Liver (tissue), 9 donors: ENCODE measurements around the gene MAP6D1. TPM values are rescaled to one million over a fixed set of nuclear protein-coding genes. Genes with fewer than 3 reads are reported as not detected.

Source experiments
- DNase-seq: peaks from one replicate; pipeline ENCODE4 v3.0.0-alpha.2; 2017; ENCODE audit warnings: low spot score
- H3K27ac ChIP-seq, 2 donors: one replicate each; pipeline ENCODE4 v1.7.0; 2013; ENCODE audit warnings: inconsistent platforms in 2 of 2, low read length in 2 of 2, control low read depth in 1 of 2, low read depth in 1 of 2, mild to moderate bottlenecking in 1 of 2
- H3K27me3 ChIP-seq, 4 donors: one replicate each; pipeline versions ENCODE4 v1.6.1 to v1.7.0; 2013; ENCODE audit warnings: low read length in 3 of 4, inconsistent platforms in 1 of 4, mild to moderate bottlenecking in 1 of 4, moderate library complexity in 1 of 4; ENCODE audit not compliant: control insufficient read depth in 4 of 4, insufficient read depth in 4 of 4
- H3K36me3 ChIP-seq, 4 donors: one replicate each; pipeline versions ENCODE4 v1.6.1 to v1.7.0; 2013; ENCODE audit warnings: low read length in 3 of 4, mild to moderate bottlenecking in 3 of 4, low read depth in 1 of 4, moderate library complexity in 1 of 4; ENCODE audit not compliant: control insufficient read depth in 4 of 4, insufficient read depth in 3 of 4
- H3K4me1 ChIP-seq, 4 donors: one replicate each; pipeline versions ENCODE4 v1.6.1 to v1.7.0; 2013; ENCODE audit warnings: low read length in 3 of 4, mild to moderate bottlenecking in 3 of 4, moderate library complexity in 1 of 4; ENCODE audit not compliant: control insufficient read depth in 4 of 4, insufficient read depth in 4 of 4
- H3K4me3 ChIP-seq, 3 donors: one replicate each; pipeline versions ENCODE4 v1.6.1 to v1.7.0; 2013; ENCODE audit warnings: low read length in 3 of 3, control low read depth in 1 of 3, low read depth in 1 of 3, mild to moderate bottlenecking in 1 of 3
- H3K9ac ChIP-seq, 2 donors: one replicate each; pipeline ENCODE4 v1.7.0; 2013; ENCODE audit warnings: low read length in 2 of 2, mild to moderate bottlenecking in 2 of 2, moderate library complexity in 2 of 2, control low read depth in 1 of 2, low read depth in 1 of 2
- H3K9me3 ChIP-seq, 4 donors: one replicate each; pipeline versions ENCODE4 v1.6.1 to v1.7.0; 2013; ENCODE audit warnings: low read length in 3 of 4; ENCODE audit not compliant: control insufficient read depth in 4 of 4
- ATF3 ChIP-seq: IDR thresholded peaks from 2 replicates; pipeline ENCODE4 v1.6.1; 2016; ENCODE audit warnings: antibody characterized with exemption
- EGR1 ChIP-seq, 2 donors: IDR thresholded peaks; 2 replicates each; pipeline ENCODE4 v1.6.1; 2016 to 2018; ENCODE audit warnings: antibody characterized with exemption in 2 of 2, low read depth in 2 of 2
- FOXA1 ChIP-seq: IDR thresholded peaks from 2 replicates; pipeline ENCODE4 v1.6.1; 2016; ENCODE audit warnings: antibody characterized with exemption
- FOXA2 ChIP-seq: IDR thresholded peaks from 2 replicates; pipeline ENCODE4 v1.6.1; 2016; ENCODE audit warnings: antibody characterized with exemption
- GABPA ChIP-seq, 2 donors: IDR thresholded peaks in 1 of 2; conservative IDR thresholded peaks in 1 of 2; 2 replicates each; pipeline ENCODE4 v1.6.1; 2016; ENCODE audit warnings: antibody characterized with exemption in 2 of 2, mild to moderate bottlenecking in 1 of 2, moderate library complexity in 1 of 2
- HNF4A ChIP-seq, 2 donors: conservative IDR thresholded peaks; 2 replicates each; pipeline ENCODE4 v1.6.1; 2016; ENCODE audit warnings: antibody characterized with exemption in 2 of 2, mild to moderate bottlenecking in 2 of 2
- HNF4G ChIP-seq: IDR thresholded peaks from 2 replicates; pipeline ENCODE4 v1.6.1; 2016; ENCODE audit warnings: antibody characterized with exemption
- NR2F2 ChIP-seq: IDR thresholded peaks from 2 replicates; pipeline ENCODE4 v1.6.1; 2016; ENCODE audit warnings: antibody characterized with exemption
- RAD21 ChIP-seq, 2 donors: IDR thresholded peaks; 2 replicates each; pipeline ENCODE4 v1.6.1; 2016; ENCODE audit warnings: antibody characterized with exemption in 2 of 2, mild to moderate bottlenecking in 2 of 2
- TAF1 ChIP-seq: conservative IDR thresholded peaks from 2 replicates; pipeline ENCODE4 v1.6.1; 2016; ENCODE audit warnings: antibody characterized with exemption, mild to moderate bottlenecking
- YY1 ChIP-seq: IDR thresholded peaks from 2 replicates; pipeline ENCODE4 v1.6.1; 2016; ENCODE audit warnings: antibody characterized with exemption, mild to moderate bottlenecking
- ZBTB33 ChIP-seq: IDR thresholded peaks from 2 replicates; pipeline ENCODE4 v1.6.1; 2016; ENCODE audit warnings: antibody characterized with exemption
- WGBS: extraction: QIAGEN DNeasy Blood & Tissue Kit; methylation state at CpG from one replicate; pipeline ENCODE4 v1.1.7; 2013; 5-methylcytosine and 5-hydroxymethylcytosine counted together
- polyA plus RNA-seq, 2 donors: library from polyadenylated mRNA; stranded (reverse) in 1 of 2; unstranded in 1 of 2; fragments of 200-250 nt in 1 of 2; fragments of >200 nt in 1 of 2; fragmentation: Nextera tagmentation in 1 of 2; extraction: Ambion mirVana in 1 of 2; gene quantifications; one replicate each; pipeline versions ENCODE4 v1.2.1 to v1.2.3, GENCODE V29; 2013 to 2015
- total RNA-seq, 2 donors: library from RNA; depleted of rRNA; stranded (reverse); fragments of >200 nt; gene quantifications; one replicate each; pipeline ENCODE4 v1.2.3, GENCODE V29; 2014
- TF ChIP-seq, protein P1 (sequence below): IDR thresholded peaks from 2 replicates; pipeline ENCODE4 v1.6.1; 2016; ENCODE audit warnings: antibody characterized with exemption
- donor health status: healthy.
- donor health status: healthy.
- donor health status: healthy.
- donor health status: healthy.
- donor health status: healthy.

Gene MAP6D1
- total and polyA plus RNA-seq, 4 donors: 0.06 to 0.33 (median 0.19) TPM; not detected in 1

- DNase-seq: no peak
- H3K27me3 ChIP-seq: no peaks in the 10 kb centered on the region
- no peak for TF ChIP-seq FOXA2
- TF ChIP-seq ZBTB33: no peak
- TF ChIP-seq GABPA (IDR thresholded peaks at IDR 0.05 in 1 of 2, conservative IDR thresholded peaks at IDR 0.05 in 1 of 2): no peak
- TF ChIP-seq HNF4G: no peak
- no peak for TF ChIP-seq ATF3
- no peak overlapping the region for H3K9ac ChIP-seq
- H3K4me1 ChIP-seq: no peaks in the 10 kb centered on the region
- no peak overlapping the region for H3K27ac ChIP-seq
- no peak overlapping the region for H3K4me3 ChIP-seq
- peaks cover 11 to 63% (median 58%) of the 10 kb centered on the region in 4 donors for H3K36me3 ChIP-seq
- no peaks in the 10 kb centered on the region for H3K9me3 ChIP-seq
- WGBS: 91% methylated on average over 9 of the region's 9 CpGs
These were observed 12.0 kb upstream of the MAP6D1 start for GRCh38 chr3:183837390-183837789.

GRCh38 chr3:183833516-183833915 lies 8.1 kb upstream of the MAP6D1 start:
- Histone ChIP-seq H3K27ac (no peak overlapping the region), H3K9ac (no peak overlapping the region), H3K4me1 (no peaks in the 10 kb centered on the region), H3K27me3 (no peaks in the 10 kb centered on the region), H3K36me3 (peaks cover 15 to 52% (median 43%) of the 10 kb centered on the region in 4 donors), H3K4me3 (no peak overlapping the region), H3K9me3 (no peaks in the 10 kb centered on the region)
- 97% methylated on average over 6 of the region's 6 CpGs for WGBS
- no peak for DNase-seq
- TF ChIP-seq RAD21 (IDR thresholded peaks at IDR 0.05) (no peak), FOXA1 (no peak), ATF3 (no peak), EGR1 (IDR thresholded peaks at IDR 0.05; ENCODE audit: low read depth in 2 of 2) (no peak), YY1 (no peak), NR2F2 (no peak), HNF4A (conservative IDR thresholded peaks at IDR 0.05) (no peak)
- TF ChIP-seq, protein P1, sequence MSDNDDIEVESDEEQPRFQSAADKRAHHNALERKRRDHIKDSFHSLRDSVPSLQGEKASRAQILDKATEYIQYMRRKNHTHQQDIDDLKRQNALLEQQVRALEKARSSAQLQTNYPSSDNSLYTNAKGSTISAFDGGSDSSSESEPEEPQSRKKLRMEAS: no peak

- no peaks in the 10 kb centered on the region for H3K27me3 ChIP-seq
- no peaks in the 10 kb centered on the region for H3K9me3 ChIP-seq
- no peak overlapping the region for H3K27ac ChIP-seq
- DNase-seq: no peak
- H3K4me3 ChIP-seq: no peak overlapping the region
- 97% methylated on average over 9 of the region's 9 CpGs for WGBS
- TF ChIP-seq TAF1 (no peak), HNF4G (no peak), YY1 (no peak)
- no peak overlapping the region for H3K9ac ChIP-seq
- peaks cover 12 to 44% (median 32%) of the 10 kb centered on the region in 4 donors for H3K36me3 ChIP-seq
- peaks cover 0 to 8% (median 3%) of the 10 kb centered on the region in 4 donors for H3K4me1 ChIP-seq
These were observed 4.8 kb upstream of the MAP6D1 start for GRCh38 chr3:183830187-183830586.
